ENCODE data around the gene ARL2BP.
"Not testable (repeated sequence)": the region's sequence is repeated elsewhere in the genome, so short reads cannot be mapped to it uniquely, and the experiment has no call there.

Gene ARL2BP

GRCh38 chr16:57263541-57264351 is 18.7 kb downstream of the ARL2BP start:
- DNase-seq: no peak

- peak; percentile 59 for DNase-seq
These were observed 19.3 kb downstream of the ARL2BP start for GRCh38 chr16:57264381-57264780.

- DNase-seq: no peak
These were observed 19.9 kb downstream of the ARL2BP start for GRCh38 chr16:57264950-57265371.

- DNase-seq: peak; percentile 66
These were observed 20.9 kb downstream of the ARL2BP start for GRCh38 chr16:57265850-57266530.

GRCh38 chr16:57266531-57267260 is 21.6 kb downstream of the ARL2BP start:
- DNase-seq: peak; percentile 64

GRCh38 chr16:57267343-57267742 is 22.3 kb downstream of the ARL2BP start:
- DNase-seq: not testable (repeated sequence)

GRCh38 chr16:57268804-57269800 is 24.0 kb downstream of the ARL2BP start:
- DNase-seq: peak; percentile 91

- DNase-seq: no peak
These were observed 25.4 kb downstream of the ARL2BP start for GRCh38 chr16:57270221-57271062.

GRCh38 chr16:57271063-57271345 is 25.9 kb downstream of the ARL2BP start:
- DNase-seq: no peak

GRCh38 chr16:57271867-57272495 is 26.9 kb downstream of the ARL2BP start:
- no peak for DNase-seq

- no peak for DNase-seq
These were observed 28.3 kb downstream of the ARL2BP start for GRCh38 chr16:57273359-57273758.

GRCh38 chr16:57273826-57274225 is 28.8 kb downstream of the ARL2BP start:
- DNase-seq: no peak

- DNase-seq: not testable (repeated sequence)
These were observed 30.9 kb downstream of the ARL2BP start for GRCh38 chr16:57275946-57276345.

GRCh38 chr16:57276596-57276995 is 31.5 kb downstream of the ARL2BP start:
- peak; percentile 30 for DNase-seq

GRCh38 chr16:57277586-57277985 is 32.5 kb downstream of the ARL2BP start:
- DNase-seq: peak; percentile 87

- no peak for DNase-seq
These were observed 33.4 kb downstream of the ARL2BP start for GRCh38 chr16:57278494-57278893.

- no peak for DNase-seq
These were observed 35.0 kb downstream of the ARL2BP start for GRCh38 chr16:57279780-57280638.

- no peak for DNase-seq
These were observed 36.7 kb downstream of the ARL2BP start for GRCh38 chr16:57281791-57282190.

- no peak for DNase-seq
These were observed 37.6 kb downstream of the ARL2BP start for GRCh38 chr16:57282510-57283213.

Measured in hematopoietic multipotent progenitor cell treated with erythropoietin and hydrocortisone succinate and interleukin-3 and kit ligand, for 4 days (in vitro differentiated cells).